ES-I3 (cell line): ENCODE data around the gene DEAF1.

Experiments used
- H3K36me3 ChIP-seq: 2 replicates; pipeline ENCODE4 v1.6.1; 2013; ENCODE audit warnings: mild to moderate bottlenecking, low read length, control low read depth, moderate library complexity; ENCODE audit not compliant: insufficient read depth
- H3K4me1 ChIP-seq: 2 replicates; pipeline ENCODE4 v1.6.1; 2013; ENCODE audit warnings: mild to moderate bottlenecking, control low read depth, low read length; ENCODE audit not compliant: insufficient read depth
- H3K9ac ChIP-seq: 2 replicates; pipeline ENCODE4 v1.6.1; 2013; ENCODE audit warnings: low read depth, mild to moderate bottlenecking, low read length, moderate library complexity
- H3K9me3 ChIP-seq: 2 replicates; pipeline ENCODE4 v1.6.1; 2013; ENCODE audit warnings: mild to moderate bottlenecking, low read length, moderate library complexity; ENCODE audit not compliant: control insufficient read depth, insufficient read depth

The DEAF1 gene

DNA sequence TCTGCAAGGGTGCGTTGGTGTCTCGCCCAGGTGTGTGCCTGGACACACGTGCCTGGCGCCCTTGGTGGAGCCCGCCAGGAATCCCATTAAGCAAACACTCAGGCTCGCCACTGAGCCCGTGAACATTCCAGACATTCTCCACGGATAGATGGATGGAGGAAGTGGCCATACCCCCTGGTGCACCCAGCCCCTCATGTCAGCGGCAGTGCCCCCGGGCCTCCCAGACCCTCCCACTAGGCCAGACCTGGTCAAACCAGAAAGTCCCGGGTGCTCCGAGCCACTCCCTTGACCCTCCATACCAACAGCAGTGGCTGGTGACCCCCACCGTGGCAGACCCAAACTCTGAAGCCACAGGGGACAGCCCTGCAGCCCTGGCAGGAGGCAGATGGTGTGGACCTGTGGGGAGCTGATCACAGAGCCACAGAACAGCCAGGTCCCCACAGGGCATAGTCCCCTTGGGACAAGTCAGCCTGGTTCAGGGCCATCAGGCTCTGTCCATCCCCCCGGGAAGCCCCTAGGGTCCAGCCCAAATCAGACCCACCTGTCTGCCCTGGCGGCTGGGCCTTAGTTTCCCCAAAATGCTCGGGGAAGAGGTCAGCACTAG is 12.9 kb upstream of the DEAF1 start:
- no peak overlapping the region for H3K9ac ChIP-seq
- peaks cover 38% of the 10 kb centered on the region; the same call in 1 of the 2 replicates for H3K4me1 ChIP-seq
- H3K36me3 ChIP-seq, result no peaks in the 10 kb centered on the region; the same call in 1 of the 2 replicates
- H3K9me3 ChIP-seq, result no peaks in the 10 kb centered on the region

DNA sequence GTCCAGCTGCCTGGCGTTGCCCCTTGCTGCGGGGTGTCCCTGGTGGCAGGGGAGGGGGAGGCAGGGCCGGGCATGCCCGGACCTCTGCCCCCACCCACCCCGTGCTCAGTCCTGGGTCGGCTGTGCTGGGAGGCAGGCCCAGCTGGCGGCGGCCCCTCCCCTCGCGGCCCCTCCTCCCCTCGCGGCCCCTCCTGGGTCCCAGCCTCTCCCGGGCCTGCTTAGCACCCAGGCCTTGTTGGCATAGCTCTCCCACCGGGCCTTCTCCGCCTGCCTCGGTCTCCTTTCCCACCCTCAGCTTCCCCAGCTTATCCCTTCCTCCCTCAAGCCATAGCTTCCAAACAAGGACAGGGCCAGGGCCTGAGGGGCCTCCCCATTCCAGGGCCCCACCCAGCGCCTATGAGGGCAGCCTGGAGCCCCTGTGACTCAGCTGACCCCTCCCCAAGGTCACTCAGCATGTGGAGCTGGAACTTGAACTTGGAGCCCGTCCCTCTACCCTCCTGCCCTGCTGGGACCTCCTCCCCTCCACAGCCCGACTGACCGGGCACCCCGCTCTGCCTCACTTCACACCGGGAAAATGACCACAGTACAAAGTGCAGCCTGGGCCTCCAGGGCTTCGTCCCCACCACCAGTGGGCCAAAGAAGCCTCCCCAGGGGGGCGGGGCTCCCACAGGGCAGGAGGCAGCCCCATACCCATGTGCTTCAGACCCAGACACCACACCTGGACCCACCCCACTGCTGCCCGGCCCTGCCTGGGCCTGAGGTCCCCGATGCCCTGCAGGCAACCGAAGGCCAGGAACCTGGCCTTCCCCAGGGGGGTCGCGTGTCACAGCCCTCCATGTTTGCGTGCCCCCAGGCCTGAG is 12.2 kb upstream of the DEAF1 start:
- Histone ChIP-seq H3K36me3 (no peaks in the 10 kb centered on the region; the same call in 1 of the 2 replicates), H3K9ac (peak overlapping the region; percentile 84), H3K4me1 (peaks cover 38% of the 10 kb centered on the region; the same call in 1 of the 2 replicates)

DNA sequence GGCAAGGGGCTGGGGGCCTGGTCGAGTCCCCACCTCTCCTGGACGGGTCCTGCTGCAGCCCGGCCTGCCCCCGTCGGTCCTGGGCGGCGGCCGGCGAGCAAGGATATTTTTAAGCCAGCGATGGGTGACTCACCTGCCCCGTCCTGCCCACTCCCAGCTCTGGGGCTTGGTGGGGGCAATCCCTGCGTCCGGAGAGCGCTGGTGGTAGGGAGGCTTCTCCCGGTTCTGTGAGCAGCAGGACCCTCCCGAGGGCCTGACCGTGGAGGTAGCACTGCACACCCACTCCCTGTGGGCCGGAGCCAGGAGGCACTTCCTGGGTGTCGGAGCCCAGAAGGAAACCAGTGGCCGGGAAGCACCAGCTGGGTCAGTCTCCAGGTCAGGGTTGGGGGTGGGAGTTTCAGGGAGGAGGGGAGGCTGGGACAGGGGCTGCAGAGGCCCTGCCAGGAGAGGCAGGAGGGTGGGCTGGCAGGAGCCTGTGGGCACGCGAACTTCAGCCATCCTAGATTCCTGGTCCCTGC is 11.5 kb upstream of the DEAF1 start:
- Histone ChIP-seq H3K9me3 (no peaks in the 10 kb centered on the region), H3K9ac (peak overlapping the region; percentile 84), H3K36me3 (no peaks in the 10 kb centered on the region; the same call in 1 of the 2 replicates), H3K4me1 (peaks cover 38% of the 10 kb centered on the region; the same call in 1 of the 2 replicates)

More for the DNA sequence above, 12.2 kb upstream of the DEAF1 start:
- H3K9me3 ChIP-seq, result no peaks in the 10 kb centered on the region

DNA sequence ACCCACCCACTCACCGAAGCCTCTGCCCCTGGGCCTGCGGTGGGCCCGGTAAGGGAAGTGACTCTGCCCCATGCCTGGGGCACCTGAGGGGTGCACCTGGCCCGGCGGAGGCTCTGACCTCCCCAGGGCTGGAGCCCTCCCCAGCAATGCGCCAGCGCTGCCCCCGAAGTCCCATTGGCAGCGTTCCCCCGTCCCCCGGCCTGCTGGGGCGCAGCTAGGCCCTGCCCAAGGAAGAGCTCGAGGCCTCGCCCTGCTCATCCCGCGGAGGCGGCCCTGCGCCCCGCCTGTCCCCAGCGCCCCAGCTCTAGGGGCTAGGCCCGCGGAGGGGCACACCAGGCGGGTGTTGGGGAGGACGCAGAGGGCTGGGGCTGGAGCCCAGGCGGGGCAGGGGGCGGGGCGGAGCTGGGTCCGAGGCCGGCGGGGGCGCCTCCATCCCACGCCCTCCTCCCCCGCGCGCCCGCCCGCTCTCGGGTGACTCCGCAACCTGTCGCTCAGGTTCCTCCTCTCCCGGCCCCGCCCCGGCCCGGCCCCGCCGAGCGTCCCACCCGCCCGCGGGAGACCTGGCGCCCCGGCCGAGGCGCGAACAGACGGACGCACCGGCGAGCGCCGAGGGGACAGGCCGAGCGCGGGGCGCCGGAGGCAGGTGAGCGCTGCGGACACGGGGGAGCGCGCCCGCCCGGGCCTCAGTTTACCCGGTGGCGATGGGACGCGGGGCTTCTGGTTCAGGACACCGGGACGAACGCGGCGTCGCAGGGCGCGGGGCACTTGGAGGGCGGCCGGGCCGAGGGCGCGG is 10.8 kb upstream of the DEAF1 start, which contains the start of gene EPS8L2:
TSS of gene EPS8L2 (plus strand) at position 586 of the 793 bp plus-strand sequence. CDS start 3,177 bp downstream, outside the sequence.
- H3K9me3 ChIP-seq, result no peaks in the 10 kb centered on the region
- H3K9ac ChIP-seq, result peak within 1 kb of the TSS; percentile 84
- no peaks in the 10 kb centered on the region; the same call in 1 of the 2 replicates for H3K36me3 ChIP-seq
- H3K4me1 ChIP-seq, result peaks cover 38% of the 10 kb centered on the region; the same call in 1 of the 2 replicates

DNA sequence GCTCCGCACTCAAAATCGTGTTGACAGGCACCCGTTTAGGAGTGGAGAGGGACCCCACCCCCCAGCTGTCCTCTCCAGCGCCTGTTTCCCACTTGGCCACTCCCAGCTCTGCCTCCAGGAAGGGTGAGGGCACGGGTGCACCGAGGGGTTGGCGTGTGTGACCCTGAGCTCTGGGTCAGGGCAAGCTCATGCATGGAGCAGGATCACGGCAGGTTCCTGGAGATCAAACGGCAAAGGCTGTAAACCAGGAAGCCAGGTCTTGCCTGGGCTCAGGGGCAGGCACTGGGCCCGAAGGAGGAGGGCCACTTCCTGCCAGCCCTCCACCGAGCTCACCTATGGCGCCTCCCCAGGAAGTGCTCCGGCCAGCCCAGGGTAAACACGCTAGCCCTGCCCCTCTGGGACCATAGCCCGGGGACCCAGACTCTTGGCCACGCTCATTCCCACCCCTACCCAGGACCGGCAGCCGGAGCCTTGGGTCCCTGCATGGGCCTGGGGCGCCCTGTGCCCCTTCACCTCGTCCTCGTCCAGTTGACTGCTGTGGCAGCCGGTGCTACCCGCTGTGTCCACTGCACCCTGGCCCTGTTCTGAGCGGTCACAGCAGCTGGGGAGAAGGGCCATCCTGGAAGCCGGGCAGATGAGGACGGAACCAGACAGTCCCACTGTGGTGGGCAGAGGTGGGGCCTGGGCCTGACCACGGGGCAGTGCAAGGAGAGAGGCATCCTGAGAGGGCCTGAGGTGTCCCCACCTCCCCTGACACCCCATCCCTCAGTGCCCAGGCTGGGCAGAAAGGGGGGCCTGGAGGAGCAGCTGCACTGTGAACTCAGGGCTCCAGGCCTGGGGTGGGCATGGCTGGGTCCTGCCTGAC is 10.0 kb upstream of the DEAF1 start:
- H3K9ac ChIP-seq, result peak overlapping the region; percentile 57
- peaks cover 34% of the 10 kb centered on the region; the same call in 1 of the 2 replicates for H3K4me1 ChIP-seq
- no peaks in the 10 kb centered on the region; the same call in 1 of the 2 replicates for H3K36me3 ChIP-seq
- no peaks in the 10 kb centered on the region for H3K9me3 ChIP-seq

DNA sequence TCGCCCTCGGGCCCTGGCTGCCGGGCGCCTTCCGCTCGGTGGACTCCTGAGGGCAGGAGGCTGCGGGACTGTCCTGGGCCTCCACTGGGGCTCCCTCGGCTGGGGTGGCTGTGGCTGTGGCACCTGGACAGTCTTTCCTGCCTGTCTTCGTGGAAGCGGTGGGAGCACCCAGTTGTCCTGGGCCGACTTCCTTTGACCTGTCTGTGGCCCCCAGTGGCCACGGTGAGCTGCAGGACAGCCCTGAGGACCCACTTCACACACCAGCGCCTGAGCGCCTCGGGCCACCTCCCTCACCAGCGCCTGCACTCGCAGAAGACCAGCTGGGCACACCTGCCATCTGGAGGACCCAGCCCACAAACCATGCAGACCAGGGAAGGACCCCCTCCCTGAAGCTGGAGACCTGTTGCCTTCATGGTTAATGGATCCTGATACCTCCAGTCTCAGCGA is 9.2 kb upstream of the DEAF1 start:
- Histone ChIP-seq H3K9ac (no peak overlapping the region), H3K4me1 (peaks cover 27% of the 10 kb centered on the region; the same call in 1 of the 2 replicates), H3K9me3 (no peaks in the 10 kb centered on the region), H3K36me3 (no peaks in the 10 kb centered on the region; the same call in 1 of the 2 replicates)

DNA sequence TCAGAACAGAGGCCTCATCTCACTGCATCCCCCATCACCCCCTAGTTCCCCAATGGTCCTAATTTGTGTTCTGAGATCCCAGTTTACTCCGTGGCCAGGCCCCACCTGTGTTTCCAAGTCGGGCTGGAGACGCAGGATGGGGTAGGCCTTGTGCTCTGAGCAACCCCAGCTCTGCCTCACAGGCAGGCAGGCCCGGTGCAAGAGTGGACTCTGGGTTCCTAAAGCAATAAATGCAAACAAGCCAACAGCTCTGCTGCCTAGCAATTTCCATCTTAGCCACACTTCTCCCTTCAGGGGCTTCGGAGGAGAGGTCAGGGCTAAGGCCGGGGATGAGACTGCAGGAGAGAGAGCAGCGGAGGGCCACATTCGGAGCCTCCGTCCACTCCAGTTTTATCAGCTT is 8.5 kb upstream of the DEAF1 start:
- H3K9me3 ChIP-seq, result no peaks in the 10 kb centered on the region
- peaks cover 29% of the 10 kb centered on the region for H3K4me1 ChIP-seq
- H3K9ac ChIP-seq, result no peak overlapping the region
- no peaks in the 10 kb centered on the region; the same call in 1 of the 2 replicates for H3K36me3 ChIP-seq

DNA sequence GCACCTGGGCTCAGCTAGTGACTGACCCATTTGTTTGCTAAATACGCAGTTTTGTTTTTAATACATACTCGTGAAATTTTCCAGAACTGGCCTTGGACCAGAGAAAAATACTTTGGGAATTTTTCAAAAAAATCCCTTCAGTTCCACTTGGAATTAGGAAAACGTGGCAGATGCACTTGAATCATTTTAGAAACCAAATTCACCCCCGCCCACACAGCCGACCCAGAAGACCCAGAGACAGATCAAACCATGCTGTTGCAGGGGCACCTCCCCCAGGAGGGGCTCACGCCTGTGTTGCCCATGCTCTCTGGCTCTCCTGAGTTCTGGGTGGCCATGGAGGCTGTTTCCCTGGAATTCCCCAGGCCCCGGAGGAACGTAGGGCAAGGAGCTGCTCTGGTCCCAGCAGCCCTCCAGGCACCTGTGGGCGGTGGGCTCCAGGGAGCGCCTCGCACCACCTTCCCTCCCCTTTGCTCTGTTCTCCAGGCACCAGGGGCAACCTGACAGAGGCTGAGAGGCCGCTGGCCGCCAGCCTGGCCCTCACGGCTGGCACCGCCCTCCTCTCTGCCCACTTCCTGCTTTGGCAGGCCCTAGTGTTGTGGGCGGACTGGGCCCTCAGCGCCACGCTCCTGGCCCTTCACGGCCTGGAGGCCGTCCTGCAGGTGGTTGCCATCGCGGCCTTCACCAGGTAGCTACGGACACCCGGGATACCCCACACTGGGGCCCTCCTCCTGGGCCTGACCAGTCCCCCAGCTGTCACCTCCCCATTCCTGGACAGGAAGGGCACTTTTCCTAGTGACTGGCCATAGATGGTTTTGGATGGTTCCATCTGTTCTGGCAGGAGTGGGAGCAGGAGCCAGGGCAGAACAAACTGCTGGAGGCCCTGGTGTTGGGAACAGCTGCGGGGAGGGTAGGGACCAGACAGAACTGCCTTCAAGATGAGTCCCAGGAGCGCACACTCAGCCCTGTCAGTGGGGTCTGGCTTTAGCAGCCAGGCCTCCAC is 7.7 kb upstream of the DEAF1 start:
- Histone ChIP-seq H3K9ac (no peak overlapping the region), H3K4me1 (peaks cover 29% of the 10 kb centered on the region), H3K9me3 (no peaks in the 10 kb centered on the region), H3K36me3 (no peaks in the 10 kb centered on the region; the same call in 1 of the 2 replicates)

DNA sequence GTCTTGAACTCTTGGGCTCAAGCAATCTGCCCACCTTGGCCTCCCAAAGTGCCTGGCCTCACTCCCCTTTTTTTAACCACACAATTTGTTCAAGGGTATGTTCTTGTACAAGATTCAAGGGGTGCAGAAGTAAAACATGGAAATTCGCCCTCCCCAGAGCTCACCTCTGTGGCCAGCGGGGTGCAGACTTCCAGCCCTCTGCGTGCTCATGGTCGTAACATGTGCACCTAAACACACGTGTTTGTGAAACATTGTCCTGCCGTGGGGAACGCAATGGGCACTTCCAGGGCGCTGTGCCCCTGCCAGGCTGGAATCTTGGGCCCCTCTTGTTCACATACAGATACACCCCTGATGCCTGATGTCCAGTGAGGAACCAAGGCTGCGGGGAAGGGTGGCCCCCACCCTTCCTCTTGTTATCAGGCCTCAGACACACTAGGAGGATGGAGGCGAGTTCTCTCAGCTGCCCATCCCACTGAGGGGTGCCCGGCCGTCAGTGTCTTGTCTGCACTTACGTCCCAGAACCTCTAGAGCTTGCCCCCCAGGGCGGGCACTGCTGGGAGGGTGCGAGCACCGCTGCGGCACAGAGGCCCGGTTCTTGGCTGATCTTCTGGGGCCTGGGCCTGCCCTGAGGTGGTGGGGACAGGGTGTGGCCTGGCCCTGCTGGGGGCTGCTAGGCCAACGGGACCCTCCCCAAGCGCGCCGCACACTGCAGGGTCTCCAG is 6.9 kb upstream of the DEAF1 start:
- H3K9ac ChIP-seq, result no peak overlapping the region
- H3K36me3 ChIP-seq, result no peaks in the 10 kb centered on the region; the same call in 1 of the 2 replicates
- H3K4me1 ChIP-seq, result peaks cover 30% of the 10 kb centered on the region
- no peaks in the 10 kb centered on the region for H3K9me3 ChIP-seq

DNA sequence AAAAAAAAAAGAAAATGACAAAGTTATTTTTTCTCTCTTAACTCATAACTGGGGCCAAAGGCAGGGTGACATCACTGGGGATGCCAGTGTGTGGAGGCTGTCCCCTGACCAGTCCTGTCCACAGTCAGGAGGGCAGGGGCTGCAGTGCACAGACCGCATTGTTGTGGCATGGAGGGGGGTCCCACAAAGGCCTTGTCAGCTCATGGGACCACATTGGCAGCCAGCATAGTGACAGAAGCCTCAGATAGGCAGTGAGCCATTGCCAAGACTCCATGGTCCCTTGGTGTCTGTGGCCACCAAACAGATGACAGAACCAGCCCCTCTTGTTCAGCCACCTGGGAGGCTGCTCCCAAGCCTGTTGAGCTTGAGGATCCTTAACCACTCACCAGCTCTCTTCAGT is 4.7 kb upstream of the DEAF1 start:
- Histone ChIP-seq H3K4me1 (peaks cover 24% of the 10 kb centered on the region), H3K36me3 (no peaks in the 10 kb centered on the region; the same call in 1 of the 2 replicates), H3K9me3 (no peaks in the 10 kb centered on the region), H3K9ac (no peak overlapping the region)

DNA sequence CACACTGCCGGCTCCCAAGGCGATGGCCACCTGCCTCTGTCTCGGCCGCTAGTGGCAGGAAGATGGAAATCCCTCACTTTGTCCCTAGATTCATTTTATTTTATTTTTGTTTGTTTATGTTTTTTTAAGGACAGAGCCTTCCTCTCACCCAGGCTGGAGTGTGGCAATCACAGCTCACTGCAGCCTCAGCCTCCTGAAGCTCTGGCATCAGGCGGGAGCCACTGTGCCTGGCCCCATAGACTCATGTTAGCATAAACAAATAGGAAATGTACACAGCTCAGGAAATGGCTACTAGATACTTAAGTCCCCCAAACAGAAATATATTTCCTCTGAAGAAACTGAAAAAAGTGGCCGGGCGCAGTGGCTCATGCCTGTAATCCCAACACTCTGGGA is 4.1 kb upstream of the DEAF1 start:
- Histone ChIP-seq H3K9ac (no peak overlapping the region), H3K36me3 (no peaks in the 10 kb centered on the region; the same call in 1 of the 2 replicates), H3K4me1 (peaks cover 20% of the 10 kb centered on the region), H3K9me3 (no peaks in the 10 kb centered on the region)
